GM13977 (cell line): ENCODE measurements around the gene FIBIN.

Experiments used
- DNase-seq: peaks from one replicate; pipeline ENCODE4 v3.0.0; 2012; ENCODE audit warnings: low spot score
- in situ Hi-C: fragments of 300-500 bp; cut with MboI; formaldehyde crosslinking; loops from one replicate; pipeline ENCODE4 v1.12.0; 2022; ENCODE audit warnings: low sequenced_read_pairs, low pct_unique_long_range_greater_than_20kb, mixed read lengths, inconsistent platforms; ENCODE audit not compliant: unreplicated experiment
- TF ChIP-seq, protein P1 (sequence below): IDR thresholded peaks from 2 replicates; pipeline ENCODE4 v1.5.1; 2012; ENCODE audit warnings: mild to moderate bottlenecking, control low read depth; ENCODE audit not compliant: insufficient read depth; ENCODE audit errors: extremely low read depth, missing control alignments

FIBIN gene

GRCh38 chr11:26949846-26950245 lies 44.1 kb upstream of the FIBIN start:
- no peak for DNase-seq
- in situ Hi-C loops = no loop called here
- TF ChIP-seq, protein P1, sequence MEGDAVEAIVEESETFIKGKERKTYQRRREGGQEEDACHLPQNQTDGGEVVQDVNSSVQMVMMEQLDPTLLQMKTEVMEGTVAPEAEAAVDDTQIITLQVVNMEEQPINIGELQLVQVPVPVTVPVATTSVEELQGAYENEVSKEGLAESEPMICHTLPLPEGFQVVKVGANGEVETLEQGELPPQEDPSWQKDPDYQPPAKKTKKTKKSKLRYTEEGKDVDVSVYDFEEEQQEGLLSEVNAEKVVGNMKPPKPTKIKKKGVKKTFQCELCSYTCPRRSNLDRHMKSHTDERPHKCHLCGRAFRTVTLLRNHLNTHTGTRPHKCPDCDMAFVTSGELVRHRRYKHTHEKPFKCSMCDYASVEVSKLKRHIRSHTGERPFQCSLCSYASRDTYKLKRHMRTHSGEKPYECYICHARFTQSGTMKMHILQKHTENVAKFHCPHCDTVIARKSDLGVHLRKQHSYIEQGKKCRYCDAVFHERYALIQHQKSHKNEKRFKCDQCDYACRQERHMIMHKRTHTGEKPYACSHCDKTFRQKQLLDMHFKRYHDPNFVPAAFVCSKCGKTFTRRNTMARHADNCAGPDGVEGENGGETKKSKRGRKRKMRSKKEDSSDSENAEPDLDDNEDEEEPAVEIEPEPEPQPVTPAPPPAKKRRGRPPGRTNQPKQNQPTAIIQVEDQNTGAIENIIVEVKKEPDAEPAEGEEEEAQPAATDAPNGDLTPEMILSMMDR = no peak

DNA sequence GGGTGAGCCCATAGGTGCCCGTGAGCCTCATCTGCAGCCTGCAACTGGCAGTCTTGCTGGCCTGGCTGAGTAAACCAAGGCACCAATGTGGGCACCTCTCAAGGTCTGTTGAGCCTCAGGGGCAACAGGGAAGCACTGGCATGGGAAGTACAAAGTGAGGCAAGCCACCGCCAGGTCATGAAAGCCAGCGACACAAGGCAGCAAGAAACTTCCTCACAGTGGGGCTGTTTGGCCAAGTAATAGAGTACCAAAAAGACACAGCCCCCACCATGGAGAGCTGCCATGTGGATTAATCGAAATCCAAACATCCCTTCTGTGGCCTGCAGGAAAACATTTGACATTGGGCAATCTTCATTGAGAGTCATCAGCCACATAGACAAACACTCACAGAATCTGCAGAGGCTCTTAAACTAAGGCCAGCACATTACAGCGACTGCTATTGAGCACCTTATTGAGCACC lies 43.6 kb upstream of the FIBIN start:
- no peak for DNase-seq
- TF ChIP-seq, protein P1 = no peak
- in situ Hi-C loops = no loop called here

DNA sequence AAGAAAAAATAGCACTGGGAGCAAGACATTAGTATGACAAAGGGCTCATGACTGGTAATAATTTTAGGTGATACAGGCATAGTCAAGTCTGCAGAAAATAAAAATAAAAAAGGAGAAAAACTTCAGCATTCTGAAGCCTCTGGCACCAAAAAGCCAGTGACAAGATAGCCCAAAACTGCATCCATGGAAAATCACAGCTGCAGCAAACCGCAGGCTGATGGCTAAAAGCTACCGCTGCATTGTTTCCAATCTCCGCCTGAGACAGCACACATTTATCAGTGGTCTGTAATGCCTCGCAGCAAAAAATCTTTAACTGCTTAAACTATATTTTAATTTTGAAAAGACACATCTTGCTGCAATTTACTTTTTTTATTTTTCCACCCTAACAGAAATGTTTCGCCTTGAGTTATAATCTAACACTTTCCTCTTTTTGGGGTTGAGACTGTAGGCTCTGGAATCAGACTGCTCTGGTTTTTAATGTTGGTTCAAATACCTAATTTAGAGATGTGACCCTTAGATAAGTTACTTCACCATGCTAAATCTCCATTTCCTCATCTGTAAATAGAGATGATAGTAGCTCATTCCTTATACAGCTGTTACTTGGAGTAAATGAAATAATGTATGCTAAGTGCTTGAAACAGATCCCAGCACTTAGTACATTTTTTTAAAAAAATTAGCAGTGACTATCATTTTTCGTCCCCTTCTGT lies 42.0 kb upstream of the FIBIN start:
- no peak for DNase-seq
- TF ChIP-seq, protein P1 = no peak
- in situ Hi-C loops = no loop called here

- DNase-seq = no peak
- in situ Hi-C loops = no loop called here
- TF ChIP-seq, protein P1 = no peak
Observed at GRCh38 chr11:26953770-26954392, 40.0 kb upstream of the FIBIN start.

DNA sequence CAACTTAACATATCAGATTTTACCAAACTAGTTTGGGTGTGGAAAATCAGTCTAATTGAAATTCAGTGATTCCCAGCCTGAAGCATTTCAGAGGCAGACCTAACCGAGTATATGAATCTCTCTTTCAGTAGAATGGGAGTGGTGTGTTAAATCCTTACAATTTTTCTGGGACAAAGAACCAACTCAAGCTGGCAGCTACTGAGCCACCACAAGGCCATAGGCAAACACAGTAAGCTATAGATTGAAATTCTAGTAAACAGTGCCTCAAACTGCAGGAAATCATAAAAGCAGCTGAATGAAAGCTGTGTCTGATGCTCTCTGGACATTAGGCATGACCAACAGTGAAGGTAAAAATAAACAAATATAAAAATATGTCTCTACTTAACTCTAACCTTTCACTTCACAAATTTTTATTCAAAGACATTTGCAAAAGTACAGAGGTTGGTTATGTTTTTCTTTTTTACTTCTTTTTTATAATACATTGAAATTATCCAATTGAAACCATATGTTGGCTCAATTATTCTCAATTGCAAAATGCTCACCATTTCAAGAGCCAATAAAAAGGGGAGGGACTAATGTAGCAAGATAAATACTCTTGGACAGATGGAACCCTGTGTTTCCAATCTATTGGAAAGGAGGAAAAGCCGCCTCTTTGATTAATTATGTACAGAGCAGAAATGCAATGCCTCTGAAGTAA lies 35.8 kb upstream of the FIBIN start:
- TF ChIP-seq, protein P1 = no peak
- in situ Hi-C loops = no loop called here
- DNase-seq = no peak

GRCh38 chr11:26958702-26959049 lies 35.2 kb upstream of the FIBIN start:
- in situ Hi-C loops = no loop called here
- DNase-seq = no peak
- TF ChIP-seq, protein P1 = no peak
